Measurements from ENCODE around the gene CCKAR.

The CCKAR gene

GRCh38 chr4:26490960-26491284 is 638 bp upstream of the CCKAR start:
- no peak for DNase-seq (ENCODE audit: low spot score)

GRCh38 chr4:26489101-26489985 is 941 bp downstream of the CCKAR start:
- no peak for DNase-seq (ENCODE audit: low spot score)

GRCh38 chr4:26485684-26486083 is 4.6 kb downstream of the CCKAR start:
- no peak for DNase-seq (ENCODE audit: low spot score)

GRCh38 chr4:26484516-26484915 is 5.8 kb downstream of the CCKAR start:
- DNase-seq (ENCODE audit: low spot score), result no peak

GRCh38 chr4:26484032-26484515 is 6.2 kb downstream of the CCKAR start:
- no peak for DNase-seq (ENCODE audit: low spot score)

- no peak for DNase-seq (ENCODE audit: low spot score)
Measured at GRCh38 chr4:26482508-26483462, 7.5 kb downstream of the CCKAR start.

GRCh38 chr4:26478330-26478729 is 12.0 kb downstream of the CCKAR start:
- no peak for DNase-seq (ENCODE audit: low spot score)

GRCh38 chr4:26476545-26476944 is 13.7 kb downstream of the CCKAR start:
- DNase-seq (ENCODE audit: low spot score), result no peak

GRCh38 chr4:26475716-26476115 is 14.6 kb downstream of the CCKAR start:
- DNase-seq (ENCODE audit: low spot score), result no peak

- no peak for DNase-seq (ENCODE audit: low spot score)
Measured at GRCh38 chr4:26474551-26474950, 15.7 kb downstream of the CCKAR start.

GRCh38 chr4:26473893-26474292 is 16.4 kb downstream of the CCKAR start:
- DNase-seq (ENCODE audit: low spot score), result no peak

- no peak for DNase-seq (ENCODE audit: low spot score)
Measured at GRCh38 chr4:26471890-26472289, 18.4 kb downstream of the CCKAR start.

- no peak for DNase-seq (ENCODE audit: low spot score)
Measured at GRCh38 chr4:26468977-26469376, 21.3 kb downstream of the CCKAR start.

- no peak for DNase-seq (ENCODE audit: low spot score)
Measured at GRCh38 chr4:26468283-26468949, 21.9 kb downstream of the CCKAR start.

- no peak for DNase-seq (ENCODE audit: low spot score)
Measured at GRCh38 chr4:26467724-26468123, 22.6 kb downstream of the CCKAR start.

- no peak for DNase-seq (ENCODE audit: low spot score)
Measured at GRCh38 chr4:26466578-26467270, 23.6 kb downstream of the CCKAR start.

- no peak for DNase-seq (ENCODE audit: low spot score)
Measured at GRCh38 chr4:26464420-26465095, 25.7 kb downstream of the CCKAR start.

GRCh38 chr4:26463386-26463785 is 26.9 kb downstream of the CCKAR start:
- no peak for DNase-seq (ENCODE audit: low spot score)

- no peak for DNase-seq (ENCODE audit: low spot score)
Measured at GRCh38 chr4:26462874-26463273, 27.4 kb downstream of the CCKAR start.

- no peak for DNase-seq (ENCODE audit: low spot score)
Measured at GRCh38 chr4:26459756-26460530, 30.3 kb downstream of the CCKAR start.

Data from HuH-7.5 (cell line).